HG03575 (cell line): ENCODE data around the gene APCS.

Experiments
- ATAC-seq: cut with Tn5 transposase; IDR thresholded peaks from one replicate; pipeline ENCODE4 v1.9.1; 2021; ENCODE audit not compliant: unreplicated experiment, insufficient number of reproducible peaks, low FRiP score; ENCODE audit errors: extremely low read depth

Gene APCS

GRCh38 chr1:159587461-159587951 lies at the start of gene APCS:
APCS (plus strand) TSS chr1:159587826; CDS start chr1:159587922, 96 bp downstream.
- no peak for ATAC-seq

GRCh38 chr1:159548126-159548525 lies 39.5 kb upstream of the APCS start:
- ATAC-seq, result no peak

- no peak for ATAC-seq
Observed at GRCh38 chr1:159554261-159554660, 33.4 kb upstream of the APCS start.

GRCh38 chr1:159554696-159555095 lies 32.9 kb upstream of the APCS start:
- ATAC-seq, result no peak

- no peak for ATAC-seq
Observed at GRCh38 chr1:159556931-159557369, 30.7 kb upstream of the APCS start.

GRCh38 chr1:159560599-159560998 lies 27.0 kb upstream of the APCS start:
- ATAC-seq, result no peak

- ATAC-seq, result no peak
Observed at GRCh38 chr1:159561497-159561896, 26.1 kb upstream of the APCS start.

GRCh38 chr1:159562680-159563079 lies 24.9 kb upstream of the APCS start:
- ATAC-seq, result no peak

- ATAC-seq, result no peak
Observed at GRCh38 chr1:159577446-159577845, 10.2 kb upstream of the APCS start.

- ATAC-seq, result no peak
Observed at GRCh38 chr1:159580340-159580739, 7.3 kb upstream of the APCS start.

- ATAC-seq, result no peak
Observed at GRCh38 chr1:159581422-159581821, 6.2 kb upstream of the APCS start.

GRCh38 chr1:159584536-159584935 lies 3.1 kb upstream of the APCS start:
- no peak for ATAC-seq

GRCh38 chr1:159591981-159592380 lies 4.4 kb downstream of the APCS start:
- ATAC-seq, result no peak

GRCh38 chr1:159594625-159595405 lies 7.2 kb downstream of the APCS start:
- no peak for ATAC-seq

- ATAC-seq, result no peak
Observed at GRCh38 chr1:159598196-159598595, 10.6 kb downstream of the APCS start.

GRCh38 chr1:159600894-159601293 lies 13.3 kb downstream of the APCS start:
- ATAC-seq, result no peak

GRCh38 chr1:159602501-159602999 lies 14.9 kb downstream of the APCS start:
- ATAC-seq, result no peak

GRCh38 chr1:159612211-159612885 lies 24.7 kb downstream of the APCS start:
- no peak for ATAC-seq

GRCh38 chr1:159632922-159633321 lies 45.3 kb downstream of the APCS start:
- no peak for ATAC-seq
